ENCODE results near the gene TNPO3.
"Not testable (repeated sequence)": the region's sequence is repeated elsewhere in the genome, so short reads cannot be mapped to it uniquely, and the experiment has no call there.

Gene TNPO3

DNA sequence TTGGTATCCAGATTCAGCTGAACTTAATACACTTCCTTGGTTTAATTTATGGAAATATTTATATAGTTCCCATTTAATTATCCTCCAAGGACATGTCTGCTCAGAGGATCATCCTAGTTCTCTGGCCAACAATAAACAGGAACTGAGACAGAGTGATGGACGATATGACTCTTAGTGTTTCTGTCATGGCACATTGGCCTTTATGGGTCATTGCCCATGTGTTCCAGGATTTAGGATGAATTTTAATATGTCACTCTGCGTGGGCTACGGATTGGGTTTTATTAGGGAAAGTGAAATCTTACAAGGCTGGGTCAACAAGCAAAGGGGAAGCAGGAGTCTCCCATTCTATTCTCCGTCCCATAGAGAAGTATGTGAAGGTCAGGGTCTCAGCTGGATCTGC lies 18.8 kb upstream of the TNPO3 start:
- no peak for TF ChIP-seq CTCF (IDR thresholded peaks at IDR 0.05; ENCODE audit: extremely low read depth, insufficient read depth, missing control alignments)
- in situ Hi-C loops (cut with MboI; ENCODE audit: low pct_unique_long_range_greater_than_20kb, low sequenced_read_pairs, unreplicated experiment), result no loop called here
- DNase-seq (ENCODE audit: low spot score), result no peak

GRCh38 chr7:129073204-129073603 lies 18.3 kb upstream of the TNPO3 start:
- no peak for DNase-seq (ENCODE audit: low spot score)
- TF ChIP-seq CTCF (IDR thresholded peaks at IDR 0.05; ENCODE audit: extremely low read depth, insufficient read depth, missing control alignments), result no peak
- in situ Hi-C loops (cut with MboI; ENCODE audit: low pct_unique_long_range_greater_than_20kb, low sequenced_read_pairs, unreplicated experiment), result no loop called here

GRCh38 chr7:129072479-129073011 lies 17.6 kb upstream of the TNPO3 start:
- in situ Hi-C loops (cut with MboI; ENCODE audit: low pct_unique_long_range_greater_than_20kb, low sequenced_read_pairs, unreplicated experiment), result no loop called here
- no peak for TF ChIP-seq CTCF (IDR thresholded peaks at IDR 0.05; ENCODE audit: extremely low read depth, insufficient read depth, missing control alignments)
- DNase-seq (ENCODE audit: low spot score), result peak; percentile 40

DNA sequence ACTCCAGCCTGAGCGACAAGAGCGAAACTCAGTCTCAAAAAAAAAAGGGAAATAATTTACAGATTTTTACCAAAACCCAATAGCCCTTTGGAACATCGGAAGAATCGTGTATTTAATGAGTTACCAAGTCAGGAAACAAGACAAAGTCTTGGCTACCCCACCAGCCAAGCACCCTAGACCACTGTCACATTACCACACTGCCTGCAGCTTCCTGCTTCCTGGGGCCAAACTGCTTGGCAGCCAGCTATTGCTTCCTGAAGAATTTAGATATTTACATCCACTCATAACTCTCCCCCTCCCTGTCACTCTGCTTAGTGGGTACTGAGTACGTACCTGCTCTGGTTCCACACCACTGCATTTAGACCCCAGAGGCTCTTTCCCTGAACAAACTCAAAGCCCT lies 14.1 kb upstream of the TNPO3 start:
- no peak for TF ChIP-seq CTCF (IDR thresholded peaks at IDR 0.05; ENCODE audit: extremely low read depth, insufficient read depth, missing control alignments)
- no peak for DNase-seq (ENCODE audit: low spot score)
- in situ Hi-C loops (cut with MboI; ENCODE audit: low pct_unique_long_range_greater_than_20kb, low sequenced_read_pairs, unreplicated experiment), result no loop called here

GRCh38 chr7:129067943-129068548 lies 13.1 kb upstream of the TNPO3 start:
- DNase-seq (ENCODE audit: low spot score), result no peak
- no peak for TF ChIP-seq CTCF (IDR thresholded peaks at IDR 0.05; ENCODE audit: extremely low read depth, insufficient read depth, missing control alignments)
- in situ Hi-C loops (cut with MboI; ENCODE audit: low pct_unique_long_range_greater_than_20kb, low sequenced_read_pairs, unreplicated experiment), result no loop called here

DNA sequence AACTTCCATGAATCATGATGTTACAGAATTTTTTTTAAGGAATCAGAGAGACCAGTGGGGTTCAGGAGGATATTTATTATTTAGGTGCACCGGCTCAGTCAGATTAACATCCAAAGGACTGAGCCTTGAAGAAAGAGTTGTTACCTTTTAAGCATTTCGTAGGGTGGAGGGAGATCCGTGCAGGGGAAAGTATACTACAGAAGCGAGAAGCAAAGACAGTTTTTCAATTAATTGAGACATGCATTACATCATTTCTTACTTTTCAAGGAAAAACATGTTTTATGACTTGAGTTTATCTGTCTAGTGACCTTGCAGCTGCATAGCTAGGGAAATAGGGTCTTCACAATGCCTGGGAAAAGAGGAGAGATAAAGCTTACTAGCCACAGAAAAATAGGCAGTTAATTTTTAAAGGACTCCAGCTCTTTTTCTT lies 12.2 kb upstream of the TNPO3 start:
- not testable (repeated sequence) for DNase-seq (ENCODE audit: low spot score)

GRCh38 chr7:129066290-129067131 lies 11.6 kb upstream of the TNPO3 start:
- no peak for TF ChIP-seq CTCF (IDR thresholded peaks at IDR 0.05; ENCODE audit: extremely low read depth, insufficient read depth, missing control alignments)
- in situ Hi-C loops (cut with MboI; ENCODE audit: low pct_unique_long_range_greater_than_20kb, low sequenced_read_pairs, unreplicated experiment), result no loop called here
- no peak for DNase-seq (ENCODE audit: low spot score)

More for the DNA sequence above, 12.2 kb upstream of the TNPO3 start:
- in situ Hi-C loops (cut with MboI; ENCODE audit: low pct_unique_long_range_greater_than_20kb, low sequenced_read_pairs, unreplicated experiment), result not testable (repeated sequence)
